Measurements from ENCODE around the gene LRRC8C.

LRRC8C gene

DNA sequence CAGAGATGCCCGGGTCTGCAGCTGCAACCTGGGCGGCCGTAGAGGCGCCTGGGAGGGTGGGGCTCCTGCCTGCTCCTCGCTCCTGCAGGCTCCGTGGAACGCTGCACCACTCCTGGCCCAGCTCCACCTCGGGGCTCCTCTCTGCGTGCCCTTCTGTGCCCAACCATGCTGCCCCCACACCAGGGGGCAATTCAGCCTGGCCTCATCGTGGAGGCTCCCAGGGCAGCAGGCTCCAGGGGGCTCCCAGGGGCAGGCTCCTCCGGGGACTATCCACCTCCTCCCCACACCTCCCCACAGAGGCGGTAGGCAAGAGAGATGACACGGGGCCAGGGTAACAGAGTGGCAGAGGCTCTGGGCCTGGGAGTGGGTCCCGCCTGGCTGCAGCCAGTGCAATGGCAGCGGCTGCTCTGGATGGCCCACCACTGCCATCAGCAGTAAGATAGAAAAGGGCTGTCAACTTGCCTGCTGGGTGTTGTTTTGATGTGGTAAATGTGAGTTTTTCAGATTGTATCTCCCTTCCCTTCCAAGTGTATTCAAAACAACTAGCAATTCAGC, 22.4 kb upstream of the LRRC8C start:
- no peaks in the 10 kb centered on the region for H3K9me2 ChIP-seq (replicated peaks; ENCODE audit: control insufficient read depth, low read length)
- H3F3A ChIP-seq (ENCODE audit: control insufficient read depth, insufficient read depth): no peaks in the 10 kb centered on the region
- H4K20me1 ChIP-seq (ENCODE audit: control insufficient read depth, insufficient read depth, low read depth, low read length): no peaks in the 10 kb centered on the region
- no peaks in the 10 kb centered on the region for H3K4me1 ChIP-seq (ENCODE audit: control insufficient read depth, low read length)
- TF ChIP-seq, protein P1, sequence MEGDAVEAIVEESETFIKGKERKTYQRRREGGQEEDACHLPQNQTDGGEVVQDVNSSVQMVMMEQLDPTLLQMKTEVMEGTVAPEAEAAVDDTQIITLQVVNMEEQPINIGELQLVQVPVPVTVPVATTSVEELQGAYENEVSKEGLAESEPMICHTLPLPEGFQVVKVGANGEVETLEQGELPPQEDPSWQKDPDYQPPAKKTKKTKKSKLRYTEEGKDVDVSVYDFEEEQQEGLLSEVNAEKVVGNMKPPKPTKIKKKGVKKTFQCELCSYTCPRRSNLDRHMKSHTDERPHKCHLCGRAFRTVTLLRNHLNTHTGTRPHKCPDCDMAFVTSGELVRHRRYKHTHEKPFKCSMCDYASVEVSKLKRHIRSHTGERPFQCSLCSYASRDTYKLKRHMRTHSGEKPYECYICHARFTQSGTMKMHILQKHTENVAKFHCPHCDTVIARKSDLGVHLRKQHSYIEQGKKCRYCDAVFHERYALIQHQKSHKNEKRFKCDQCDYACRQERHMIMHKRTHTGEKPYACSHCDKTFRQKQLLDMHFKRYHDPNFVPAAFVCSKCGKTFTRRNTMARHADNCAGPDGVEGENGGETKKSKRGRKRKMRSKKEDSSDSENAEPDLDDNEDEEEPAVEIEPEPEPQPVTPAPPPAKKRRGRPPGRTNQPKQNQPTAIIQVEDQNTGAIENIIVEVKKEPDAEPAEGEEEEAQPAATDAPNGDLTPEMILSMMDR (IDR thresholded peaks at IDR 0.05; ENCODE audit: low read depth, low read length, poor library complexity, severe bottlenecking): no peak
- TF ChIP-seq EZH2phosphoT487 (IDR thresholded peaks at IDR 0.05; ENCODE audit: borderline replicate concordance, low read length): no peak
- peaks cover 7% of the 10 kb centered on the region for H3K27me3 ChIP-seq (ENCODE audit: control insufficient read depth, low read length)
- H3K79me2 ChIP-seq (ENCODE audit: control insufficient read depth, low read length): no peaks in the 10 kb centered on the region
- H3K9me3 ChIP-seq (ENCODE audit: control insufficient read depth, insufficient read depth, low read length): no peaks in the 10 kb centered on the region
- H3K36me3 ChIP-seq (ENCODE audit: control insufficient read depth, low read length): no peaks in the 10 kb centered on the region
- no peak overlapping the region for H3K27ac ChIP-seq (ENCODE audit: low read depth, low read length)
- no peak overlapping the region for H3K4me2 ChIP-seq (ENCODE audit: low read length)
- no peak overlapping the region for H3K4me3 ChIP-seq (ENCODE audit: low read length)

DNA sequence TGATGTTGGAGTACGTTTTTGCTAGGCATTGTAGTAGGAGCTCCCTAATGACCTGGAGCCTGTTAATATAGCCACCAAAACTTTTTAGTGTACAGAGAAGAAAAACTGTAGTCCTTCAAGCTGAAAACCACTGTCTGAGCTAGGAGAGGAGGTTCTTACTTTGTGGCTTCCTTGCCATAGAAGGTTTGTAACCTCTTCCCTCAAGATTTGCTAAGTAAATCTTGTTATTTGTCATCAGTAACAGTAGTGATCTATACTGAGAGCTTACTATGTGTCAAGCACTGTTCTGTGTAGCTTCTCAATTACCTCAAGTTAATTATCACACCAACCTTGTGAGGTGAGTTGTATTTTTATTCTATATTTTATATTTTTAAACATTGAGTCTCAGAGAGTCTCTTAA, 21.2 kb upstream of the LRRC8C start:
- Histone ChIP-seq H3K27ac (ENCODE audit: low read depth, low read length) (no peak overlapping the region), H3K4me1 (ENCODE audit: control insufficient read depth, low read length) (no peaks in the 10 kb centered on the region), H3K79me2 (ENCODE audit: control insufficient read depth, low read length) (no peaks in the 10 kb centered on the region), H3K9me2 (replicated peaks; ENCODE audit: control insufficient read depth, low read length) (no peaks in the 10 kb centered on the region), H3K27me3 (ENCODE audit: control insufficient read depth, low read length) (peaks cover 7% of the 10 kb centered on the region), H3K4me2 (ENCODE audit: low read length) (no peak overlapping the region), H3K36me3 (ENCODE audit: control insufficient read depth, low read length) (no peaks in the 10 kb centered on the region), H3K9me3 (ENCODE audit: control insufficient read depth, insufficient read depth, low read length) (no peaks in the 10 kb centered on the region), H3F3A (ENCODE audit: control insufficient read depth, insufficient read depth) (no peaks in the 10 kb centered on the region), H3K4me3 (ENCODE audit: low read length) (no peak overlapping the region), H4K20me1 (ENCODE audit: control insufficient read depth, insufficient read depth, low read depth, low read length) (no peaks in the 10 kb centered on the region)
- TF ChIP-seq EZH2phosphoT487 (IDR thresholded peaks at IDR 0.05; ENCODE audit: borderline replicate concordance, low read length): no peak
- TF ChIP-seq, protein P1 (IDR thresholded peaks at IDR 0.05; ENCODE audit: low read depth, low read length, poor library complexity, severe bottlenecking): no peak

DNA sequence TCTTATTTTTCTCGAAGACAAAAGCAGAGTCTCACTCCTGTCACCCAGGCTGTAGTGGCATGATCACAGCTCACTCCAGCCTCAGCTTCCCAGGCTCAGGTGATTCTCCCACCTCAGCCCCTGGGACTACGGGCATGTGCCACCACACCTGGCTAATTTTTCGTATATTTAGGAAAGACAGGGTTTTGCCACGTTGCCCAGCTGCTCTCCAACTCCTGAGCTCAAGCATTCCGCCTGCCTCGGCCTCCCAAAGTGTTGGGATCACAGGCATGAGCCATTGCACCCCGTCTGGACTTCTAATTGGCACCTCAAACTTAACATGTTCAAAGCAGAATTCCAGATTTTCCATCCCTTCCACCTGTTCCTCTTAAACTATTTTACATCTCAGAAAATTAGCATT, 19.0 kb upstream of the LRRC8C start:
- Histone ChIP-seq H3K27ac (ENCODE audit: low read depth, low read length) (no peak overlapping the region), H3K9me3 (ENCODE audit: control insufficient read depth, insufficient read depth, low read length) (no peaks in the 10 kb centered on the region), H3K4me1 (ENCODE audit: control insufficient read depth, low read length) (no peaks in the 10 kb centered on the region), H3K4me3 (ENCODE audit: low read length) (no peak overlapping the region), H3K79me2 (ENCODE audit: control insufficient read depth, low read length) (no peaks in the 10 kb centered on the region), H4K20me1 (ENCODE audit: control insufficient read depth, insufficient read depth, low read depth, low read length) (no peaks in the 10 kb centered on the region), H3K9me2 (replicated peaks; ENCODE audit: control insufficient read depth, low read length) (no peaks in the 10 kb centered on the region), H3K27me3 (ENCODE audit: control insufficient read depth, low read length) (peaks cover 2% of the 10 kb centered on the region), H3F3A (ENCODE audit: control insufficient read depth, insufficient read depth) (no peaks in the 10 kb centered on the region), H3K36me3 (ENCODE audit: control insufficient read depth, low read length) (no peaks in the 10 kb centered on the region), H3K4me2 (ENCODE audit: low read length) (no peak overlapping the region)
- TF ChIP-seq, protein P1 (IDR thresholded peaks at IDR 0.05; ENCODE audit: low read depth, low read length, poor library complexity, severe bottlenecking): no peak
- no peak for TF ChIP-seq EZH2phosphoT487 (IDR thresholded peaks at IDR 0.05; ENCODE audit: borderline replicate concordance, low read length)

All from DOHH2 (cell line).